Spleen (tissue), 7 donors: Measurements from ENCODE around the gene CMTM4.

Experiments
- POLR2A ChIP-seq, 3 donors: fragments of 450-650 bp; IDR thresholded peaks; one replicate each; pipeline ENCODE4 v1.5.1; 2017; ENCODE audit warnings: antibody characterized with exemption in 3 of 3, mild to moderate bottlenecking in 1 of 3
- TF ChIP-seq, protein P1 (sequence below), 11 experiments: fragments of 200-600 bp in 7 of 11; fragments of 450-650 bp in 4 of 11; sonication (generic) in 4 of 11; IDR thresholded peaks in 8 of 11; conservative IDR thresholded peaks in 3 of 11; 1 replicate in 7 of 11; 2 replicates in 4 of 11; pipeline versions ENCODE4 v1.4.0 to v1.8.0; 2016 to 2021; ENCODE audit warnings: antibody characterized with exemption in 11 of 11, inconsistent platforms in 4 of 11, mild to moderate bottlenecking in 1 of 11
- donor health status: DM: no; HTN: no; CAD: no; lungs with moderate emphysema.
- donor health status: DM: no; HTN: no; CAD: no.
- donor health status: DM: no; HTN: no; CAD: no.

DNA sequence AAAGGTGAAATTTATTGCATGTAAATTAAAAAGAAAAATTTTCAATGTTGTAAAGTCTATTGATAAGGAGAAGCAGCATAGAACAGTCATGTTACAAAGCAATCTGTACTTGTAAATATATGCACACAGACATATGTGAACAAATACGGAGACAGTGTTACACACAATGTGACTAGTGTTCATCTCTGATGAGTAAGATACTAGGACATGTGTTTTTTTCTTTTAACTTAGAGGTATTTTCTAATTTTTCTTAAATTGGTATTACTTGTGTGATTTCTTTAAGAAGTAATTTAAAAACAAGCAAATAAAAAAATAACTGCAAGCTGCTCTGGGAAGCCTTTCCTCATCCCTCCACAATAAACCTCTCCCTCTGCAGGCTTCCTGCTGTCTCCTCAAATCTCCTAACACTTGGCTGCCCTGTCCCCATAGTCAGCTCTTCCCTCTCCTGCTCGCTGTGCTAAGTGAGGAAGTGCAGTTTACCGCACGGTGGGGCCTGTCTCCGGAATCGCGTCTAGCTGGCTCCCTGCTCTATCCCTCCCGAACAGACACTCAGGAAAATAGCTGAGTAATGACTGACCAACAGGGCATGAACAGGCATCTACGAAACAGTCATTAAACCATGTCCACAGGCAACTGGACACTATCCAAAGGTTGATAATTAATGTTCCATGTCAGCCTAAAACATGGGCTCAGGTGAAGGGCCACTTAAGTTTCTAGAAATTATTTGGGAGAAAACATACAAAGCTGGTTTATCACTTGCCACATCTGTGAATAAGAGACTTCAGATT is 35.9 kb downstream of the CMTM4 start:
- TF ChIP-seq POLR2A (IDR thresholded peaks at IDR 0.05): no peak
- TF ChIP-seq, protein P1, sequence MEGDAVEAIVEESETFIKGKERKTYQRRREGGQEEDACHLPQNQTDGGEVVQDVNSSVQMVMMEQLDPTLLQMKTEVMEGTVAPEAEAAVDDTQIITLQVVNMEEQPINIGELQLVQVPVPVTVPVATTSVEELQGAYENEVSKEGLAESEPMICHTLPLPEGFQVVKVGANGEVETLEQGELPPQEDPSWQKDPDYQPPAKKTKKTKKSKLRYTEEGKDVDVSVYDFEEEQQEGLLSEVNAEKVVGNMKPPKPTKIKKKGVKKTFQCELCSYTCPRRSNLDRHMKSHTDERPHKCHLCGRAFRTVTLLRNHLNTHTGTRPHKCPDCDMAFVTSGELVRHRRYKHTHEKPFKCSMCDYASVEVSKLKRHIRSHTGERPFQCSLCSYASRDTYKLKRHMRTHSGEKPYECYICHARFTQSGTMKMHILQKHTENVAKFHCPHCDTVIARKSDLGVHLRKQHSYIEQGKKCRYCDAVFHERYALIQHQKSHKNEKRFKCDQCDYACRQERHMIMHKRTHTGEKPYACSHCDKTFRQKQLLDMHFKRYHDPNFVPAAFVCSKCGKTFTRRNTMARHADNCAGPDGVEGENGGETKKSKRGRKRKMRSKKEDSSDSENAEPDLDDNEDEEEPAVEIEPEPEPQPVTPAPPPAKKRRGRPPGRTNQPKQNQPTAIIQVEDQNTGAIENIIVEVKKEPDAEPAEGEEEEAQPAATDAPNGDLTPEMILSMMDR (IDR thresholded peaks at IDR 0.05 in 8 of 11, conservative IDR thresholded peaks at IDR 0.05 in 3 of 11): no peak
